HEK293T (cell line): ENCODE data around the gene DDX46.

ENCODE experiments used
- CTCF ChIA-PET: fragments of 350-600 bp; formaldehyde crosslinking; extraction: SDS; loops from one replicate; lab custom pipeline; 2021; ENCODE audit warnings: antibody characterized with exemption, inconsistent platforms; lab: Yijun Ruan, JAX
- POLR2A ChIA-PET: fragments of 350-600 bp; formaldehyde crosslinking; extraction: SDS; loops from one replicate; lab custom pipeline; 2020; ENCODE audit warnings: antibody characterized with exemption, inconsistent platforms; lab: Yijun Ruan, JAX
- DNase-seq: peaks from one replicate; pipeline ENCODE4 v3.0.0; 2012; ENCODE audit warnings: mixed read lengths; ENCODE audit errors: extremely low spot score
- ARNT ChIP-seq: fragments of 450-650 bp; IDR thresholded peaks from 2 replicates; pipeline ENCODE4 v1.6.1; 2017; ENCODE audit warnings: mild to moderate bottlenecking
- BHLHE40 ChIP-seq: fragments of 450-650 bp; IDR thresholded peaks from 2 replicates; pipeline ENCODE4 v1.6.1; 2016; ENCODE audit warnings: mild to moderate bottlenecking, moderate library complexity, borderline replicate concordance
- CTBP1 ChIP-seq: fragments of 450-650 bp; IDR thresholded peaks from 2 replicates; pipeline ENCODE4 v1.6.1; 2016; ENCODE audit warnings: borderline replicate concordance
- ELF4 ChIP-seq: fragments of 450-650 bp; IDR thresholded peaks from 2 replicates; pipeline ENCODE4 v1.6.1; 2017; ENCODE audit warnings: antibody characterized with exemption
- FOXA1 ChIP-seq: fragments of 450-650 bp; IDR thresholded peaks from 2 replicates; pipeline ENCODE4 v1.6.1; 2016; ENCODE audit warnings: mild to moderate bottlenecking
- FOXK2 ChIP-seq: fragments of 450-650 bp; IDR thresholded peaks from 2 replicates; pipeline ENCODE4 v1.6.1; 2016; ENCODE audit warnings: mild to moderate bottlenecking
- FOXM1 ChIP-seq: fragments of 450-650 bp; IDR thresholded peaks from 2 replicates; pipeline ENCODE4 v1.6.1; 2017; ENCODE audit warnings: mild to moderate bottlenecking, borderline replicate concordance
- HDGF ChIP-seq: fragments of 450-650 bp; IDR thresholded peaks from 2 replicates; pipeline ENCODE4 v1.6.1; 2017; ENCODE audit warnings: antibody characterized with exemption, borderline replicate concordance
- L3MBTL2 ChIP-seq: fragments of 450-650 bp; conservative IDR thresholded peaks from 2 replicates; pipeline ENCODE4 v1.6.1; 2016; ENCODE audit warnings: mild to moderate bottlenecking
- LEF1 ChIP-seq: fragments of 450-650 bp; IDR thresholded peaks from 2 replicates; pipeline ENCODE4 v1.6.1; 2017; ENCODE audit warnings: mild to moderate bottlenecking, borderline replicate concordance
- NFRKB ChIP-seq: fragments of 450-650 bp; IDR thresholded peaks from 2 replicates; pipeline ENCODE4 v1.6.1; 2016; ENCODE audit warnings: mild to moderate bottlenecking, moderate library complexity
- SP1 ChIP-seq: fragments of 450-650 bp; IDR thresholded peaks from 2 replicates; pipeline ENCODE4 v1.6.1; 2017
- SUZ12 ChIP-seq: fragments of 450-650 bp; IDR thresholded peaks from 2 replicates; pipeline ENCODE4 v1.6.1; 2016; ENCODE audit warnings: mild to moderate bottlenecking
- TARDBP ChIP-seq: fragments of 450-650 bp; IDR thresholded peaks from 2 replicates; pipeline ENCODE4 v1.6.1; 2016
- ZNF384 ChIP-seq: fragments of 450-650 bp; IDR thresholded peaks from 2 replicates; pipeline ENCODE4 v1.6.1; 2016
- TF ChIP-seq, protein P1 (sequence below): fragments of 450-650 bp; IDR thresholded peaks from 2 replicates; pipeline ENCODE4 v1.6.1; 2016

The DDX46 gene

GRCh38 chr5:134794819-134795218 lies 36.2 kb downstream of the DDX46 start:
- DNase-seq, result no peak
- ChIA-PET CTCF (no interaction called here), POLR2A (no interaction called here)
- TF ChIP-seq L3MBTL2, result no peak
- no peak for TF ChIP-seq SUZ12
- no peak for TF ChIP-seq LEF1
- no peak for TF ChIP-seq SP1
- no peak for TF ChIP-seq ZNF384
- TF ChIP-seq ELF4, result no peak
- no peak for TF ChIP-seq FOXM1

DNA sequence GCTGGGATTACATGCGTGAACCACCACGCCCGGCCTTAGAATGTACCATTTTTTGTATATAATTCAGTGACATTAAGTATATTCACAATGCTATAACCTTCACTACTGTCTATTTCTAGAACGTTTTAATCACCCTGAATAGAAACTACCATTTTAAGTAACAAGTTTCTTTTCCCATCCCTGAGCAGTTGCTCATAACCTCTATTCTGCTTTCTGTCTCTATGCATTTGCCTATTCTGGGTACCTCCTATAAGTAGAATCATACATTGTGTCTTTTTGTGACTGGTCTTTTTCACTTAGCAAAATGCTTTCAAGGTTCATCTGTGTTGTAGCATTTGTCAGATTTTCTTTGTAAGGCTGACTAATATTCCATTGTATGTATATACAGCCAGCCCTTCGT lies 39.9 kb downstream of the DDX46 start:
- no peak for DNase-seq
- ChIA-PET CTCF (no interaction called here), POLR2A (interaction anchor here (0.6 kb wide), 1 partner anchor 43 kb away, joined by 3 read pairs; no protein-coding TSS in a partner anchor)
- TF ChIP-seq NFRKB (no peak), FOXM1 (no peak), FOXK2 (no peak), ELF4 (no peak), BHLHE40 (no peak), SP1 (no peak), LEF1 (no peak), TARDBP (no peak), CTBP1 (no peak), SUZ12 (no peak), ZNF384 (no peak), FOXA1 (no peak), L3MBTL2 (no peak), HDGF (no peak), ARNT (no peak)
- TF ChIP-seq, protein P1, sequence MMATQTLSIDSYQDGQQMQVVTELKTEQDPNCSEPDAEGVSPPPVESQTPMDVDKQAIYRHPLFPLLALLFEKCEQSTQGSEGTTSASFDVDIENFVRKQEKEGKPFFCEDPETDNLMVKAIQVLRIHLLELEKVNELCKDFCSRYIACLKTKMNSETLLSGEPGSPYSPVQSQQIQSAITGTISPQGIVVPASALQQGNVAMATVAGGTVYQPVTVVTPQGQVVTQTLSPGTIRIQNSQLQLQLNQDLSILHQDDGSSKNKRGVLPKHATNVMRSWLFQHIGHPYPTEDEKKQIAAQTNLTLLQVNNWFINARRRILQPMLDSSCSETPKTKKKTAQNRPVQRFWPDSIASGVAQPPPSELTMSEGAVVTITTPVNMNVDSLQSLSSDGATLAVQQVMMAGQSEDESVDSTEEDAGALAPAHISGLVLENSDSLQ, result no peak

DNA sequence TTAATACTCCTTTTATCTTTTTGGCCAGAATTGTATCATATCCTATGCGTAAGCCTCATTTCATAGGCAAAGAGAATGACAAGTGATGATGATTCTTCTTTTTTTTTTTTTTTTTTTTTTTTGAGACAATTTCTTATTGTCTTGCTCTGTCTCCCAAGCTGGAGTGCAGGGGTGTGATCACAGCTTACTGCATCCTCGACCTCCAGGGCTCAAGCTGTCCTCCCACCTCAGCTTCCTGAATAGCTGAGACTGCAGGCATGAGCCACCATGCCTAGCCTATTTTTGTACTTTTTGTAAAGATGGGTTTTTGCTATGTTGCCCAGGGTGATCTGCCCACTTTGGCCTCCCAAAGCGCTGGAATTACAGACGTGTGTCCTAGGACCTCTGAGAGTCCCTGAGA lies 45.2 kb downstream of the DDX46 start:
- TF ChIP-seq TARDBP, result no peak
- no peak for TF ChIP-seq SUZ12
- TF ChIP-seq L3MBTL2, result no peak
- no peak for TF ChIP-seq LEF1
- TF ChIP-seq FOXM1, result no peak
- TF ChIP-seq ELF4, result no peak
- no peak for TF ChIP-seq NFRKB
- TF ChIP-seq FOXK2, result no peak
- TF ChIP-seq ARNT, result no peak
- TF ChIP-seq FOXA1, result no peak
- TF ChIP-seq, protein P1, result no peak
- no peak for TF ChIP-seq ZNF384
- TF ChIP-seq HDGF, result no peak
- TF ChIP-seq BHLHE40, result no peak
- TF ChIP-seq CTBP1, result no peak
- no peak for TF ChIP-seq SP1
- ChIA-PET CTCF (no interaction called here), POLR2A (no interaction called here)
- DNase-seq, result no peak

GRCh38 chr5:134813407-134813806 lies 54.8 kb downstream of the DDX46 start:
- TF ChIP-seq FOXM1 (no peak), FOXK2 (no peak), LEF1 (no peak), ARNT (no peak), FOXA1 (no peak), SP1 (no peak), TARDBP (no peak), HDGF (no peak), ELF4 (no peak)
- TF ChIP-seq, protein P1, result no peak
- DNase-seq, result no peak
- POLR2A ChIA-PET, result interaction anchor here (0.6 kb wide), 1 partner anchor 23 kb away, joined by 3 read pairs; no protein-coding TSS in a partner anchor
- CTCF ChIA-PET, result no interaction called here

DNA sequence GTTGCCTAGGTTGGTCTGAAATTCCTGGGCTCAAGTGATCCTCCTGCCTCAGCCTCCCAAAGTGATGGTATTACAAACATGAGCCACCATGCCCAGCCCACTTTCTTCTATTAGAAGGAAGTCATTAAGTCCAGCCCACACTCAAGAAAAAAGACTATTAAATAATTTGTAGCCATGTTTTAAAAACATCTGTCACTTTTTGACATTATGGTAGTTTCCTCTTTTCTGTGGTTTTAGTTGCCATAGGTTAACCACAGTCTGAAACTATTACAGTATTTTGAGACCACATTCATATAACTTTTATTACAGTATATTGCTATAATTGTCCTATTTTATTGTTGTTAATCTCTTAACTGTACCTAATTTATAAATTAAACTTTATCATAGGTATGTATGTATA lies 55.2 kb downstream of the DDX46 start:
- DNase-seq, result no peak
- POLR2A ChIA-PET, result interaction anchor here (0.6 kb wide), 1 partner anchor 23 kb away, joined by 3 read pairs; no protein-coding TSS in a partner anchor
- no peak for TF ChIP-seq FOXA1
- CTCF ChIA-PET, result no interaction called here

DNA sequence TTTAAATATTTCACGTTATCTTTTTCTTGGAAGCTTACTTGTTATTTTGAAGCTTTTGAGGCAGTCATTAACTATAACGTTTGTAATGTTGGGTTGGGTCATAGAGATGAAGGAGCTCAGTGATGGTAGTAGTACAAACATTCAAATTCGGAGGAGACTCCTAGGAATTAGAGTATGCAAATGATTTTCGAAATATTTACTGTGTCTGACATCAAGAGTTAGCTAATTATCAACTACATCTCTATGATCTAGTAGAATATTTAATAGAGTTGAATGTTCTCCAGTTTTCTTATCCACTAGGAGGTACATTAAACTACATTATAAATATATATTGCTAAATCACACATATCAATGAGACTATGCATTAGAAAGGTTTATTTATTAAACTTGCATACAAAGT lies 58.4 kb downstream of the DDX46 start:
- ChIA-PET POLR2A (no interaction called here), CTCF (interaction anchor here (0.6 to 1.1 kb wide), 2 partner anchors 14 to 79 kb away, joined by 3 to 4 read pairs; partner anchors contain the start of gene CAMLG)
- no peak for TF ChIP-seq FOXM1
- TF ChIP-seq SP1, result no peak
- no peak for TF ChIP-seq BHLHE40
- TF ChIP-seq NFRKB, result no peak
- TF ChIP-seq TARDBP, result no peak
- TF ChIP-seq L3MBTL2, result no peak
- TF ChIP-seq, protein P1, result no peak
- no peak for TF ChIP-seq CTBP1
- TF ChIP-seq FOXK2, result no peak
- no peak for TF ChIP-seq LEF1
- no peak for DNase-seq
